H9 (cell line): ENCODE measurements around the gene SLC17A1. TPM values are rescaled to one million over a fixed set of nuclear protein-coding genes. Genes with fewer than 3 reads are reported as not detected.

Experiments
- DNase-seq: peaks from one replicate; pipeline ENCODE4 v3.0.0-alpha.2; 2017
- H2AFZ ChIP-seq: one replicate; pipeline ENCODE4 v1.6.1; 2013; ENCODE audit warnings: mild to moderate bottlenecking, low read length, control low read depth, moderate library complexity
- H2AK5ac ChIP-seq: 2 replicates; pipeline ENCODE4 v1.6.1; 2013; ENCODE audit warnings: low read length, control low read depth, mixed read lengths; ENCODE audit not compliant: insufficient read length
- H2BK120ac ChIP-seq: one replicate; pipeline ENCODE4 v1.6.1; 2013; ENCODE audit warnings: low read depth, mild to moderate bottlenecking, low read length, control low read depth, inconsistent platforms; ENCODE audit not compliant: poor library complexity, severe bottlenecking
- H2BK12ac ChIP-seq: 2 replicates; pipeline ENCODE4 v1.6.1; 2013; ENCODE audit warnings: low read length, control low read depth, mixed read lengths, low read depth; ENCODE audit not compliant: insufficient read length
- H2BK15ac ChIP-seq: 2 replicates; pipeline ENCODE4 v1.6.1; 2013; ENCODE audit warnings: low read depth, low read length, control low read depth
- H2BK20ac ChIP-seq: one replicate; pipeline ENCODE4 v1.6.1; 2013; ENCODE audit warnings: low read depth, mild to moderate bottlenecking, low read length, control low read depth, inconsistent platforms; ENCODE audit not compliant: poor library complexity, severe bottlenecking
- H2BK5ac ChIP-seq: 2 replicates; pipeline ENCODE4 v1.6.1; 2013; ENCODE audit warnings: low read length, control low read depth, mixed read lengths; ENCODE audit not compliant: insufficient read length
- H3K14ac ChIP-seq: 2 replicates; pipeline ENCODE4 v1.6.1; 2013; ENCODE audit warnings: low read length, control low read depth; ENCODE audit not compliant: insufficient read depth
- H3K18ac ChIP-seq: 2 replicates; pipeline ENCODE4 v1.6.1; 2013; ENCODE audit warnings: low read depth, mild to moderate bottlenecking, mixed read lengths, low read length, control low read depth; ENCODE audit not compliant: insufficient read length
- H3K23ac ChIP-seq: 2 replicates; pipeline ENCODE4 v1.6.1; 2013; ENCODE audit warnings: low read length, control low read depth, mixed read lengths, low read depth; ENCODE audit not compliant: insufficient read length
- H3K23me2 ChIP-seq: 2 replicates; pipeline ENCODE4 v1.6.1; 2013; ENCODE audit warnings: low read depth, mild to moderate bottlenecking, mixed read lengths, low read length, control low read depth; ENCODE audit not compliant: insufficient read length, poor library complexity, severe bottlenecking
- H3K27ac ChIP-seq: 2 replicates; pipeline ENCODE4 v1.5.1; 2013; ENCODE audit warnings: low read length, control low read depth, mixed read lengths, low read depth; ENCODE audit not compliant: insufficient read length
- H3K27me3 ChIP-seq: 2 replicates; pipeline ENCODE4 v1.6.1; 2013; ENCODE audit warnings: low read length, control low read depth, inconsistent platforms; ENCODE audit not compliant: insufficient read depth
- H3K4ac ChIP-seq: 2 replicates; pipeline ENCODE4 v1.6.1; 2013; ENCODE audit warnings: low read depth, mild to moderate bottlenecking, control low read depth, inconsistent platforms, low read length, moderate library complexity
- H3K4me1 ChIP-seq: 2 replicates; pipeline ENCODE4 v1.6.1; 2013; ENCODE audit warnings: low read length, control low read depth, inconsistent platforms; ENCODE audit not compliant: insufficient read depth
- H3K4me2 ChIP-seq: 2 replicates; pipeline ENCODE4 v1.6.1; 2013; ENCODE audit warnings: low read length, control low read depth, mixed read lengths; ENCODE audit not compliant: insufficient read length, insufficient read depth
- H3K56ac ChIP-seq: 2 replicates; pipeline ENCODE4 v1.6.1; 2013; ENCODE audit warnings: low read depth, mild to moderate bottlenecking, mixed read lengths, low read length, control low read depth; ENCODE audit not compliant: insufficient read length
- H3K79me1 ChIP-seq: 2 replicates; pipeline ENCODE4 v1.6.1; 2013; ENCODE audit warnings: low read depth, mild to moderate bottlenecking, moderate library complexity, low read length, control low read depth, inconsistent platforms; ENCODE audit not compliant: insufficient read depth, poor library complexity, severe bottlenecking
- H3K79me2 ChIP-seq: 2 replicates; pipeline ENCODE4 v1.6.1; 2013; ENCODE audit warnings: low read length, control low read depth, inconsistent platforms; ENCODE audit not compliant: insufficient read depth
- H3K9ac ChIP-seq: 2 replicates; pipeline ENCODE4 v1.6.1; 2013; ENCODE audit warnings: low read length, control low read depth, mixed read lengths; ENCODE audit not compliant: insufficient read length; ENCODE audit errors: extremely low read depth
- H3K9me3 ChIP-seq: one replicate; pipeline ENCODE4 v1.6.1; 2013; ENCODE audit warnings: low read depth, low read length, inconsistent platforms; ENCODE audit not compliant: control insufficient read depth
- H3T11ph ChIP-seq: one replicate; pipeline ENCODE4 v1.6.1; 2013; ENCODE audit warnings: mild to moderate bottlenecking, low read length, control low read depth, inconsistent platforms
- H4K20me1 ChIP-seq: one replicate; pipeline ENCODE4 v1.6.1; 2013; ENCODE audit not compliant: control insufficient read depth, insufficient read length, insufficient read depth
- H4K5ac ChIP-seq: 2 replicates; pipeline ENCODE4 v1.6.1; 2013; ENCODE audit warnings: low read depth, mild to moderate bottlenecking, mixed read lengths, low read length, control low read depth; ENCODE audit not compliant: insufficient read length
- H4K8ac ChIP-seq: replicated peaks from 2 replicates; pipeline ENCODE4 v1.6.1; 2013; ENCODE audit warnings: low read length, control low read depth, mixed read lengths, low read depth; ENCODE audit not compliant: insufficient read length
- H4K91ac ChIP-seq: 2 replicates; pipeline ENCODE4 v1.6.1; 2013; ENCODE audit warnings: low read depth, mild to moderate bottlenecking, moderate library complexity, mixed read lengths, low read length, control low read depth; ENCODE audit not compliant: insufficient read length
- H3K27ac Mint-ChIP-seq, 3 experiments: 2 replicates in 2 of 3; 3 replicates in 1 of 3; pipeline ENCODE4 v1.8.0; 2020 to 2021; ENCODE audit warnings: mixed read lengths in 3 of 3, mild to moderate bottlenecking in 1 of 3, moderate library complexity in 1 of 3
- H3K27me3 Mint-ChIP-seq: 2 replicates; pipeline ENCODE4 v1.8.0; 2021; ENCODE audit warnings: low read depth, mild to moderate bottlenecking, moderate library complexity, mixed read lengths
- H3K36me3 Mint-ChIP-seq, 3 experiments: 2 replicates in 2 of 3; 3 replicates in 1 of 3; pipeline ENCODE4 v1.8.0; 2020 to 2021; ENCODE audit warnings: low read depth in 3 of 3, mixed read lengths in 3 of 3; ENCODE audit not compliant: insufficient read depth in 1 of 3
- H3K4me1 Mint-ChIP-seq, 2 experiments: 2 replicates each; pipeline ENCODE4 v1.8.0; 2020; ENCODE audit warnings: mixed read lengths in 2 of 2
- H3K4me3 Mint-ChIP-seq, 2 experiments: 2 replicates in 1 of 2; 3 replicates in 1 of 2; pipeline ENCODE4 v1.8.0; 2020 to 2021; ENCODE audit warnings: mild to moderate bottlenecking in 2 of 2, mixed read lengths in 2 of 2, moderate library complexity in 1 of 2
- H3K9me3 Mint-ChIP-seq, 2 experiments: 2 replicates in 1 of 2; 3 replicates in 1 of 2; pipeline ENCODE4 v1.8.0; 2020; ENCODE audit warnings: mild to moderate bottlenecking in 2 of 2, mixed read lengths in 2 of 2, moderate library complexity in 1 of 2
- CTCF ChIP-seq: fragments of 200-600 bp; sonication (generic); conservative IDR thresholded peaks from 3 replicates; pipeline ENCODE4 v1.8.0; 2021; ENCODE audit warnings: antibody characterized with exemption, mild to moderate bottlenecking
- WGBS: extraction: QIAGEN DNeasy Blood & Tissue Kit; methylation state at CpG from one replicate; pipeline ENCODE4 v1.1.7; 2013; ENCODE audit warnings: missing lambda C conversion rate, low lambda C conversion rate, mixed read lengths; ENCODE audit not compliant: insufficient read length; ENCODE audit errors: extremely low coverage; 5-methylcytosine and 5-hydroxymethylcytosine counted together
- total RNA-seq: library from RNA; stranded (reverse); gene quantifications from 2 replicates; pipeline ENCODE4 v1.2.1, GENCODE V29; 2021

The SLC17A1 gene
- total RNA-seq, 1 experiment from 2014 or later: not detected

GRCh38 chr6:25750906-25751305, 80.9 kb downstream of the SLC17A1 start:
- no peaks in the 10 kb centered on the region for H4K20me1 ChIP-seq

More at GRCh38 chr6:25750906-25751305, 80.9 kb downstream of the SLC17A1 start:
- H3K56ac ChIP-seq: no peak overlapping the region
- no peak overlapping the region for H3K4me2 ChIP-seq
- H3K4ac ChIP-seq: no peak overlapping the region
- DNase-seq: no peak
- no peak overlapping the region for H2BK20ac ChIP-seq
- H3K14ac ChIP-seq: no peak overlapping the region
- no peak overlapping the region for H2BK12ac ChIP-seq
- no peak overlapping the region for H3T11ph ChIP-seq
- no peaks in the 10 kb centered on the region for H3K4me1 ChIP-seq
- Mint-ChIP-seq H3K36me3 (no peaks in the 10 kb centered on the region), H3K4me3 (no peak overlapping the region), H3K27me3 (no peaks in the 10 kb centered on the region), H3K9me3 (no peaks in the 10 kb centered on the region), H3K27ac (no peak overlapping the region), H3K4me1 (no peaks in the 10 kb centered on the region)
- no peak overlapping the region for H2AFZ ChIP-seq
- H2BK5ac ChIP-seq: no peak overlapping the region
- no peak overlapping the region for H2BK15ac ChIP-seq
- H3K9me3 ChIP-seq: no peaks in the 10 kb centered on the region
- no peaks in the 10 kb centered on the region for H3K23me2 ChIP-seq
- no peak for TF ChIP-seq CTCF
- H2BK120ac ChIP-seq: no peak overlapping the region
- no peak overlapping the region for H3K27ac ChIP-seq
- H4K5ac ChIP-seq: no peak overlapping the region
- H2AK5ac ChIP-seq: no peak overlapping the region
- no peak overlapping the region for H4K8ac ChIP-seq
- no CpG with 5 or more reads among the region's 3 CpGs for WGBS
- H4K91ac ChIP-seq: no peak overlapping the region
- H3K79me1 ChIP-seq: no peaks in the 10 kb centered on the region
- no peaks in the 10 kb centered on the region for H3K27me3 ChIP-seq
- no peak overlapping the region for H3K23ac ChIP-seq
- H3K79me2 ChIP-seq: no peaks in the 10 kb centered on the region
- H3K18ac ChIP-seq: no peak overlapping the region
- no peak overlapping the region for H3K9ac ChIP-seq
